Keratinocyte (primary cell): ENCODE results near the gene RFC4. TPM values are rescaled to one million over a fixed set of nuclear protein-coding genes. Genes with fewer than 3 reads are reported as not detected.
A peak's percentile ranks its signal among the peaks of the same experiment; 100 is the strongest.

Experiments used
- DNase-seq: peaks from one replicate; pipeline ENCODE4 v3.0.0-alpha.2; 2011; ENCODE audit warnings: low read depth, missing footprints, low spot score
- FAIRE-seq: peaks from 2 replicates; lab custom pipeline; 2011; peaks lifted over from hg19 to GRCh38; lab: Jason Lieb, UNC
- H2AFZ ChIP-seq: 2 replicates; pipeline ENCODE4 v1.6.0; 2012; ENCODE audit warnings: low read length, control low read depth, inconsistent platforms; ENCODE audit not compliant: control insufficient read depth
- H3K27ac ChIP-seq: 2 replicates; pipeline ENCODE4 v1.5.1; 2011; ENCODE audit warnings: low read length; ENCODE audit not compliant: control insufficient read depth, insufficient read depth
- H3K27me3 ChIP-seq: 3 replicates; pipeline ENCODE4 v1.6.0; 2011; ENCODE audit warnings: low read length; ENCODE audit not compliant: control insufficient read depth, insufficient read depth; ENCODE audit errors: extremely low read depth
- H3K36me3 ChIP-seq, 2 experiments: 2 replicates in 1 of 2; 3 replicates in 1 of 2; pipeline ENCODE4 v1.5.1; 2011; ENCODE audit warnings: low read length in 2 of 2, mild to moderate bottlenecking in 1 of 2; ENCODE audit not compliant: control insufficient read depth in 2 of 2, insufficient read depth in 2 of 2; ENCODE audit errors: extremely low read depth in 1 of 2
- H3K4me1 ChIP-seq: 3 replicates; pipeline ENCODE4 v1.5.1; 2011; ENCODE audit warnings: low read length; ENCODE audit not compliant: control insufficient read depth, insufficient read depth; ENCODE audit errors: extremely low read depth
- H3K4me2 ChIP-seq: 3 replicates; pipeline ENCODE4 v1.6.0; 2011; ENCODE audit warnings: low read depth, low read length; ENCODE audit not compliant: control insufficient read depth, insufficient read depth; ENCODE audit errors: extremely low read depth
- H3K4me3 ChIP-seq, 3 experiments: fragments of 200-600 bp in 1 of 3; sonication (generic) in 1 of 3; 2 replicates in 2 of 3; 3 replicates in 1 of 3; pipeline ENCODE4 v1.5.1; 2011 to 2016; ENCODE audit warnings: low read length in 3 of 3, mild to moderate bottlenecking in 3 of 3, control low read depth in 2 of 3, inconsistent platforms in 1 of 3, low read depth in 1 of 3, mixed read lengths in 1 of 3, mixed run types in 1 of 3, moderate library complexity in 1 of 3; ENCODE audit not compliant: control insufficient read depth in 2 of 3, insufficient read depth in 2 of 3; ENCODE audit errors: extremely low read depth in 1 of 3
- H3K79me2 ChIP-seq: 2 replicates; pipeline ENCODE4 v1.6.0; 2012; ENCODE audit warnings: low read length; ENCODE audit not compliant: control insufficient read depth, insufficient read depth
- H3K9ac ChIP-seq: 3 replicates; pipeline ENCODE4 v1.6.0; 2011; ENCODE audit warnings: low read length; ENCODE audit not compliant: control insufficient read depth, insufficient read depth; ENCODE audit errors: extremely low read depth
- H3K9me1 ChIP-seq: 3 replicates; pipeline ENCODE4 v1.6.0; 2011; ENCODE audit warnings: low read length; ENCODE audit not compliant: control insufficient read depth, insufficient read depth; ENCODE audit errors: extremely low read depth
- H3K9me3 ChIP-seq: 2 replicates; pipeline ENCODE4 v1.5.1; 2012; ENCODE audit warnings: low read depth, low read length; ENCODE audit not compliant: control insufficient read depth
- H4K20me1 ChIP-seq: 3 replicates; pipeline ENCODE4 v1.6.0; 2011; ENCODE audit warnings: low read length; ENCODE audit not compliant: control insufficient read depth, insufficient read depth; ENCODE audit errors: extremely low read depth
- EZH2 ChIP-seq: IDR thresholded peaks from one replicate; pipeline ENCODE4 v1.6.1; 2012; ENCODE audit warnings: inconsistent platforms, mild to moderate bottlenecking, low read length, moderate library complexity
- dilution Hi-C: fragments of 300-500 bp; cut with MboI; formaldehyde crosslinking; loops from one replicate; pipeline ENCODE4 v1.7.0; 2020; ENCODE audit warnings: low sequenced_read_pairs; ENCODE audit not compliant: extremely low pct_ligation_motif_present
- polyA plus RNA-seq, 5 experiments: library from polyadenylated mRNA; depleted of rRNA in 3 of 5; stranded (reverse) in 3 of 5; stranded (forward) in 1 of 5; unstranded in 1 of 5; fragments of >200 nt; gene quantifications; 1 replicate in 1 of 5; 2 replicates in 3 of 5; 3 replicates in 1 of 5; pipeline versions ENCODE4 v1.2.1 to v1.2.3, GENCODE V29; 2011 to 2012; ENCODE audit warnings: missing spikeins in 2 of 5, low read depth in 1 of 5, low replicate concordance in 1 of 5
- TF ChIP-seq, protein P1 (sequence below), 3 experiments: IDR thresholded peaks in 1 of 3; conservative IDR thresholded peaks in 1 of 3; optimal IDR thresholded peaks in 1 of 3; 2 replicates in 2 of 3; 3 replicates in 1 of 3; pipeline versions ENCODE3 to v1.5.1; 2011; ENCODE audit warnings: low read length in 3 of 3, mild to moderate bottlenecking in 3 of 3, moderate library complexity in 2 of 3, control low read depth in 1 of 3, inconsistent platforms in 1 of 3; ENCODE audit not compliant: insufficient read depth in 2 of 3; ENCODE audit errors: extremely low read depth in 1 of 3

RFC4 gene
- polyA plus RNA-seq, 1 donor (not counting 4 experiments of a cell fraction or from before 2014, with no cell fraction given) = 22.8 TPM

DNA sequence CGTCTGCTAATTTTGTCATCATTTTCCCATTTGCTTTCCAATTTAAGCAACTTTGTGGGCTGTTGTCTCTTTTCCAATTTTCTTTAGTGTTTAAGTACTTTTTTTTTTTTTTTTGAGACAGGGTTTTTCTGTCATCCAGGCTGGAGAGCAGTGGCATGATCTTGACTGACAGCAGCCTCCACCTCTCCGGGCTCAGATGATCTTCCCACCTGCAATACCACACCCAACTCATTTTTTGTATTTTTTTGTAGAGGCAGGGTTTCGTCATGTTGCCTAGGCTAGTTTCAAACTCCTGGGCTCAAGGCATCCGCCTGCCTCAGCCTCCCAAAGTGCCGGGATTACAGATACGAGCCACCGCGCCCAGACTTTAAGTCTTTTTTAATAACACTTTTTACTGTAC is 49.1 kb downstream of the RFC4 start:
- H3K27ac ChIP-seq = peak overlapping the region; percentile 94
- peaks cover 50% of the 10 kb centered on the region for H3K4me1 ChIP-seq
- FAIRE-seq (peak; percentile 82), DNase-seq (no peak)
- H3K9me3 ChIP-seq = no peaks in the 10 kb centered on the region
- no peaks in the 10 kb centered on the region for H3K36me3 ChIP-seq
- H3K79me2 ChIP-seq = no peaks in the 10 kb centered on the region
- H3K27me3 ChIP-seq = no peaks in the 10 kb centered on the region
- TF ChIP-seq EZH2 = no peak
- TF ChIP-seq, protein P1, sequence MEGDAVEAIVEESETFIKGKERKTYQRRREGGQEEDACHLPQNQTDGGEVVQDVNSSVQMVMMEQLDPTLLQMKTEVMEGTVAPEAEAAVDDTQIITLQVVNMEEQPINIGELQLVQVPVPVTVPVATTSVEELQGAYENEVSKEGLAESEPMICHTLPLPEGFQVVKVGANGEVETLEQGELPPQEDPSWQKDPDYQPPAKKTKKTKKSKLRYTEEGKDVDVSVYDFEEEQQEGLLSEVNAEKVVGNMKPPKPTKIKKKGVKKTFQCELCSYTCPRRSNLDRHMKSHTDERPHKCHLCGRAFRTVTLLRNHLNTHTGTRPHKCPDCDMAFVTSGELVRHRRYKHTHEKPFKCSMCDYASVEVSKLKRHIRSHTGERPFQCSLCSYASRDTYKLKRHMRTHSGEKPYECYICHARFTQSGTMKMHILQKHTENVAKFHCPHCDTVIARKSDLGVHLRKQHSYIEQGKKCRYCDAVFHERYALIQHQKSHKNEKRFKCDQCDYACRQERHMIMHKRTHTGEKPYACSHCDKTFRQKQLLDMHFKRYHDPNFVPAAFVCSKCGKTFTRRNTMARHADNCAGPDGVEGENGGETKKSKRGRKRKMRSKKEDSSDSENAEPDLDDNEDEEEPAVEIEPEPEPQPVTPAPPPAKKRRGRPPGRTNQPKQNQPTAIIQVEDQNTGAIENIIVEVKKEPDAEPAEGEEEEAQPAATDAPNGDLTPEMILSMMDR (optimal IDR thresholded peaks at IDR 0.05 in 1 of 3, IDR thresholded peaks at IDR 0.05 in 1 of 3, conservative IDR thresholded peaks at IDR 0.05 in 1 of 3; ENCODE audit: extremely low read depth in 1 of 3, insufficient read depth in 2 of 3, low read length in 3 of 3) = no peak
- peak overlapping the region; percentile 75 for H2AFZ ChIP-seq
- peak overlapping the region; percentile 85 for H3K9ac ChIP-seq
- H3K4me3 ChIP-seq = peak overlapping the region; percentile 11 to 72 (median 68)
- H4K20me1 ChIP-seq = no peaks in the 10 kb centered on the region
- H3K9me1 ChIP-seq = no peaks in the 10 kb centered on the region
- dilution Hi-C loops = no loop called here
- H3K4me2 ChIP-seq = peak overlapping the region; percentile 86

DNA sequence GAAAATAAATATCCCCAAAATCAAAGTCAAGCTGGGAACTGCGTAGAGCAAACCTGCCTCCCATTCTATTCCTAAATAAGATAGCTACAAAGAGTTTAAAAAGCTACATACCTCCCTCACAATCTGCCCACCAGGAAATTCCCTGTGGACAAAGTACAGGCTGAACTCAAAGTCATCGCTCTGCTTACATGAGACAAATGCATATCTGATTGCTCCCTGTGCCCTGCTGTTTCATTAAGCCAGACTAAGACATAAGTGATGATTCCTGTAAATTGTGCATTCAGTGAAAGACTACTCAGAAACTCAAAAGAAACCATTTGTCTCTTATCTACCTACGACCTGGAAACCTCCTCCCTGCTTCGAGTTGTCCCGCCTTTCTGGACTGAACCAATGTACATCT is 51.4 kb downstream of the RFC4 start:
- Histone ChIP-seq H3K27ac (peak overlapping the region; percentile 98), H3K9ac (no peak overlapping the region), H3K4me2 (no peak overlapping the region), H2AFZ (no peak overlapping the region), H3K9me1 (no peaks in the 10 kb centered on the region), H3K79me2 (no peaks in the 10 kb centered on the region), H3K27me3 (no peaks in the 10 kb centered on the region), H4K20me1 (no peaks in the 10 kb centered on the region), H3K4me1 (peaks cover 46% of the 10 kb centered on the region), H3K36me3 (no peaks in the 10 kb centered on the region), H3K9me3 (no peaks in the 10 kb centered on the region), H3K4me3 (no peak overlapping the region)
- no peak for FAIRE-seq
- DNase-seq = no peak
- TF ChIP-seq EZH2 = no peak
- TF ChIP-seq, protein P1 (optimal IDR thresholded peaks at IDR 0.05 in 1 of 3, IDR thresholded peaks at IDR 0.05 in 1 of 3, conservative IDR thresholded peaks at IDR 0.05 in 1 of 3; ENCODE audit: extremely low read depth in 1 of 3, insufficient read depth in 2 of 3, low read length in 3 of 3) = no peak
- dilution Hi-C loops = no loop called here
